HFFc6 (cell line): Measurements from ENCODE around the gene SCN2B. TPM values are rescaled to one million over a fixed set of nuclear protein-coding genes. Genes with fewer than 3 reads are reported as not detected.

Experiments
- DNase-seq: peaks from one replicate; pipeline ENCODE4 v3.0.0-alpha.2; 2018
- H3K27ac Mint-ChIP-seq: 2 replicates; pipeline ENCODE4 v1.8.0; 2020; ENCODE audit warnings: mild to moderate bottlenecking, mixed read lengths
- H3K27me3 Mint-ChIP-seq: 2 replicates; pipeline ENCODE4 v1.8.0; 2021; ENCODE audit warnings: mild to moderate bottlenecking, moderate library complexity, mixed read lengths; ENCODE audit not compliant: insufficient read depth
- H3K36me3 Mint-ChIP-seq: 2 replicates; pipeline ENCODE4 v1.8.0; 2021; ENCODE audit warnings: low read depth, mixed read lengths
- H3K4me1 Mint-ChIP-seq: 2 replicates; pipeline ENCODE4 v1.8.0; 2020; ENCODE audit warnings: low read depth, mixed read lengths
- H3K4me3 Mint-ChIP-seq: 2 replicates; pipeline ENCODE4 v1.8.0; 2020; ENCODE audit warnings: mild to moderate bottlenecking, moderate library complexity, mixed read lengths
- H3K9me3 Mint-ChIP-seq: 2 replicates; pipeline ENCODE4 v1.8.0; 2020; ENCODE audit warnings: mild to moderate bottlenecking, mixed read lengths
- CTCF ChIP-seq: fragments of 200-600 bp; sonication (generic); IDR thresholded peaks from 2 replicates; pipeline ENCODE4 v1.5.0; 2021; ENCODE audit warnings: antibody characterized with exemption, mild to moderate bottlenecking
- total RNA-seq, 6 experiments: library from RNA; stranded (reverse); fragmentation: NEBNext Ultra II Directional; extraction: Animal tissue kit (Norgen Biotek cat#: 25700); gene quantifications; 2 replicates in 1 of 6; 3 replicates in 5 of 6; pipeline ENCODE4 v1.2.3, GENCODE V29; 2021

Gene SCN2B
- total RNA-seq, 6 experiments from 2014 or later: not detected

- peak; percentile 45 for DNase-seq
- Mint-ChIP-seq H3K9me3 (no peaks in the 10 kb centered on the region), H3K4me3 (peak overlapping the region; percentile 71), H3K27me3 (peaks cover 45% of the 10 kb centered on the region), H3K27ac (no peak overlapping the region), H3K4me1 (no peaks in the 10 kb centered on the region; the same call in 1 of the 2 replicates), H3K36me3 (no peaks in the 10 kb centered on the region)
- TF ChIP-seq CTCF: peak; percentile 95
Observed at GRCh38 chr11:118145285-118146227, 30.9 kb downstream of the SCN2B start.

DNA sequence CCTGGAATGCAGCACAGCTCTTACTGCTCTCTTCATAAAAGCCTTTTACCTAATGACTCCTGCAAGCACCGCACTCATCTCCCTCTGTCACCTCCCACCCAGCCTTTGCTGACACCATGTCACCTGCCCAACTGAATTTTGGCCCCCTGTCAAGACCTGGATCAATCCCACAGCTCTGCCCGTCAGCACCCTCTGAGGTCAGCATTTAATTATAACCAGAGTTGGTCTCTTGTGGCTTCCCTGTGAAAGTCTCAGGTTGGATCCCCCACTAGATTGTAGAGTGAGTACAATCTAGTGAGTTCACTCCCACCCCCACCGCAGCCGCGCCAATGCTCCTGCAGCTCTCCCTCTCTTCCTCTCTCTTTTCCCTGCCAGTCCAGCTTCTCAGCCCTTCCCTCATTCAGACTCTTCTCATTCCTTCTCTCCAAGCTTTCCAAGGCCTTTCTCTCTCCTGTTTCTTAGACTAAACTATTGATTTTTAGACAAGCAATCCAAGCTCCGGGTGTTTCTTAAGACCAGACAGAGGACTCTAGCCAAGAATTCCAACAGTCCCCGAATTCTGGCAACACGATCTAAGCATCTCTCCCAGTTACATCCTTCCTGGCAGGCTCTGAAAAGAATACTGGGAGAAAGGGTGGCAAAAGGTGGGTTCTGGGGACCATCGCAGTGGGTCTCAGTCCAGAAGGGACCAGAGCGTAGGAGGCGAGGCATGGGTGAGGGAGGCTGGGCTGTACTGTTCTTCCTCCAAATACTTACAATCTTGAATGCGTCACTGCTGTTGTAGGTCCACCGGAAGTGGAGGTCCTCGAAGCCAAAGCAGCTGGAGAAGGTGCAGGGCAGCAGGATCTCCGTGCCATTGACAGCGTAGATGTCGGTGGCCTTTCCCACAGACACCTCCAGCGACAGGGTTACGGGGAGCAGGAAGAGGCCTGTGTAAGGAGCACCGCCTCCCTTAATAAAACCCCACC lies 31.9 kb downstream of the SCN2B start:
- Mint-ChIP-seq H3K4me1 (no peaks in the 10 kb centered on the region; the same call in 1 of the 2 replicates), H3K27me3 (peaks cover 47% of the 10 kb centered on the region), H3K9me3 (no peaks in the 10 kb centered on the region), H3K36me3 (no peaks in the 10 kb centered on the region), H3K4me3 (no peak overlapping the region), H3K27ac (no peak overlapping the region)
- TF ChIP-seq CTCF: no peak
- DNase-seq: no peak

DNA sequence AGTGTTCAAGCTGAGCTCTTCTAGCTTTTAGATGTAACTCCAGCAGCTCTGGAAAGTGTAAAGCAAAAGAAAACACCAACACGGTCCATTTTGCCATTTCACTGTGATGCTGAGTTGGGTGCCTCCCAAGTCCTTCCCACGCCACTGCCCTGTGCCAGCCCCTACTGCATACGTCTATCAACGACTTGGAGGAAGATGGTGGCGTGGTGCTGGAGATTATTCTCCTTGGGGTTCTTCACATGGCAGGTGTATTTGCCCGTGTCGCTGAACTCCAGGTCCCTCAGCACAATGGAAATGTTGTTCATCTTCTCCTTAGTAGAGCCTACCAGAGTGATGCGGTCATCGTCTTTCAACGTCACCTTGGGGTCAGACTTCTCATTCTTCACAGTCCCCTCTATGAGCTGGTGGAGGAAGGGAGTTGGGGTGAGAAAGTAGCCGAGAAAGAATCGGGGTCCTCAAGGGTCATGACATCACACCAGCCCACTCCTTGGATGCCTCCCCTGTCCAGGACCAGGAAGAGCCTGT lies 32.7 kb downstream of the SCN2B start:
- H3K4me1 Mint-ChIP-seq: no peaks in the 10 kb centered on the region; the same call in 1 of the 2 replicates
- H3K36me3 Mint-ChIP-seq: no peaks in the 10 kb centered on the region
- no peaks in the 10 kb centered on the region for H3K9me3 Mint-ChIP-seq
- H3K27ac Mint-ChIP-seq: no peak overlapping the region
- TF ChIP-seq CTCF: no peak
- peaks cover 50% of the 10 kb centered on the region for H3K27me3 Mint-ChIP-seq
- no peak for DNase-seq
- H3K4me3 Mint-ChIP-seq: no peak overlapping the region

GRCh38 chr11:118142809-118143208 lies 33.6 kb downstream of the SCN2B start:
- H3K4me3 Mint-ChIP-seq: no peak overlapping the region
- peaks cover 48% of the 10 kb centered on the region for H3K27me3 Mint-ChIP-seq
- H3K4me1 Mint-ChIP-seq: no peaks in the 10 kb centered on the region; the same call in 1 of the 2 replicates
- H3K36me3 Mint-ChIP-seq: no peaks in the 10 kb centered on the region
- no peak for DNase-seq
- H3K9me3 Mint-ChIP-seq: no peaks in the 10 kb centered on the region
- no peak overlapping the region for H3K27ac Mint-ChIP-seq
- TF ChIP-seq CTCF: no peak

DNA sequence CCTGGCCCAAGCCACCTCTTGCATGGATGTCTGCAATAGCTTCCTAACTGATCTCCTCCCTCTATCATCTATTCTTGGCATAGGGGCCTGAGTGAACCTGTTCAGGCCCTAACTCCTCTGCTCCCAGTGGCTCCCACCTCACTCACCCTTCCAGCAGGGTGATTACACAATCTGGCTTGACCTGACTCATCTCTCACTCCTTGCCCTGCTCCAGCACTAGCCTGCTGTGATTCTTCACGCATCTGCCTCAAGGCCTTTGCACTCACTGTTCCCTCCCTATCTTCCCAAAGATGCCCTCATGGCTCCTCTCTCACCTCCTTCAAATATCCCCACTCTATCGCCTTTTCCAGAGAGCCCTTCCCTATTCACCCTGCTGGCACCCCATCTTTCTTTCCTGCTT lies 34.4 kb downstream of the SCN2B start:
- Mint-ChIP-seq H3K4me3 (no peak overlapping the region), H3K9me3 (no peaks in the 10 kb centered on the region), H3K4me1 (no peaks in the 10 kb centered on the region; the same call in 1 of the 2 replicates), H3K27me3 (peaks cover 45% of the 10 kb centered on the region), H3K36me3 (no peaks in the 10 kb centered on the region), H3K27ac (no peak overlapping the region)
- no peak for TF ChIP-seq CTCF
- DNase-seq: peak; percentile 21
